Progenitor cell of endocrine pancreas (in vitro differentiated cells): Measurements from ENCODE around the gene SWI5. TPM values are rescaled to one million over a fixed set of nuclear protein-coding genes. Genes with fewer than 3 reads are reported as not detected.

Source experiments
- DNase-seq: peaks from one replicate; pipeline ENCODE4 v3.0.0; 2021; ENCODE audit warnings: low spot score; ENCODE audit not compliant: unreplicated experiment
- H3K27ac Mint-ChIP-seq: 2 replicates; pipeline ENCODE4 v1.8.0; 2021; ENCODE audit warnings: mild to moderate bottlenecking, moderate library complexity, mixed read lengths
- H3K27me3 Mint-ChIP-seq: 2 replicates; pipeline ENCODE4 v1.8.0; 2021; ENCODE audit warnings: mixed read lengths
- H3K36me3 Mint-ChIP-seq: 2 replicates; pipeline ENCODE4 v1.8.0; 2022; ENCODE audit warnings: mixed read lengths; ENCODE audit not compliant: insufficient read depth
- H3K4me1 Mint-ChIP-seq: 2 replicates; pipeline ENCODE4 v1.8.0; 2021; ENCODE audit warnings: low read depth, mixed read lengths
- H3K4me3 Mint-ChIP-seq: 2 replicates; pipeline ENCODE4 v1.8.0; 2021; ENCODE audit warnings: low read depth, mild to moderate bottlenecking, moderate library complexity, mixed read lengths
- H3K9me3 Mint-ChIP-seq: 2 replicates; pipeline ENCODE4 v1.8.0; 2021; ENCODE audit warnings: low read depth, mixed read lengths
- total RNA-seq: library from RNA; stranded (reverse); gene quantifications from 2 replicates; pipeline ENCODE4 v1.2.1, GENCODE V29; 2021
- TF ChIP-seq, protein P1 (sequence below): fragments of 200-600 bp; sonication (generic); IDR thresholded peaks from one replicate; pipeline ENCODE4 v1.5.0; 2021; ENCODE audit warnings: antibody characterized with exemption, mild to moderate bottlenecking; ENCODE audit not compliant: unreplicated experiment

The SWI5 gene
- total RNA-seq, 1 donor from 2014 or later = 18.8 TPM

DNA sequence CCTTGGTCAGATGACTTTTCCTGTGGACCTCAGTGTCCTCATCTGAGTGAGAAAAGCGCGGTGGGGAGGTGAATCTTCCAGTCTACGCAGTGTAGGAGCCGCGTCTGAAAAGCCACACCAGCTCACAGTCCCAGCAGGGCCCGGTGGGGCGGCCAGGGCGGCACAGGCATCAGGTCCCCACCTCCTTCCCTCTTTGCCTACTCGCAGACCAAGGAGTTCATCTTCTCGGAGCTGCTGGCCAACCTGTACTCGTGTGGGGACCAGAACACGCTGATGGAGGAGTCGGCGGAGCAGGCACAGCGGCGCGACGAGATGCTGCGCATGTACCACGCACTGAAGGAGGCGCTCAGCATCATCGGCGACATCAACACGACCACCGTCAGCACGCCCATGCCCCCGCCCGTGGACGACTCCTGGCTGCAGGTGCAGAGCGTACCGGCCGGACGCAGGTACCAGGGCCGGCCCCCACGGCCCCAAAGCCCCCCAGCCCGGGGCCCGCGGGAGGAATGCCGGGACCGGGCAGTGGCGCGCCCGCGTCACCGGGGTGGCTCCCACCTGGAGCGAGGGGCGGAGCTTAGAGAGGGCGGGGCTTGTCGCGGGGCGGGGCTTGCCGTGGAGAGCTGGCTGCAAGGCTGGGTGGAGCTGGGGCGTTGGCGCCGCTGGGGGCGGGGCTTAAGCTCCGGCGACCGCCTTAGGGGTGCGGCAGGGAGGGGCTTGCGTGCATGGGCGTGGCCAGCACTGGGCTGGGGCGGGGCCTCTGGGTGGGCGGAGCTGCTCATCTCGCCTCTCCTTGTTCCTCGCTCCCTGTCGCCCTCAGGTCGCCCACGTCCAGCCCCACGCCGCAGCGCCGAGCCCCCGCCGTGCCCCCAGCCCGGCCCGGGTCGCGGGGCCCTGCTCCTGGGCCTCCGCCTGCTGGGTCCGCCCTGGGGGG lies 25.9 kb upstream of the SWI5 start:
- H3K4me1 Mint-ChIP-seq = peaks cover 5% of the 10 kb centered on the region
- TF ChIP-seq, protein P1, sequence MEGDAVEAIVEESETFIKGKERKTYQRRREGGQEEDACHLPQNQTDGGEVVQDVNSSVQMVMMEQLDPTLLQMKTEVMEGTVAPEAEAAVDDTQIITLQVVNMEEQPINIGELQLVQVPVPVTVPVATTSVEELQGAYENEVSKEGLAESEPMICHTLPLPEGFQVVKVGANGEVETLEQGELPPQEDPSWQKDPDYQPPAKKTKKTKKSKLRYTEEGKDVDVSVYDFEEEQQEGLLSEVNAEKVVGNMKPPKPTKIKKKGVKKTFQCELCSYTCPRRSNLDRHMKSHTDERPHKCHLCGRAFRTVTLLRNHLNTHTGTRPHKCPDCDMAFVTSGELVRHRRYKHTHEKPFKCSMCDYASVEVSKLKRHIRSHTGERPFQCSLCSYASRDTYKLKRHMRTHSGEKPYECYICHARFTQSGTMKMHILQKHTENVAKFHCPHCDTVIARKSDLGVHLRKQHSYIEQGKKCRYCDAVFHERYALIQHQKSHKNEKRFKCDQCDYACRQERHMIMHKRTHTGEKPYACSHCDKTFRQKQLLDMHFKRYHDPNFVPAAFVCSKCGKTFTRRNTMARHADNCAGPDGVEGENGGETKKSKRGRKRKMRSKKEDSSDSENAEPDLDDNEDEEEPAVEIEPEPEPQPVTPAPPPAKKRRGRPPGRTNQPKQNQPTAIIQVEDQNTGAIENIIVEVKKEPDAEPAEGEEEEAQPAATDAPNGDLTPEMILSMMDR = no peak
- H3K36me3 Mint-ChIP-seq = peaks cover 3% of the 10 kb centered on the region
- DNase-seq = peak; percentile 92
- H3K9me3 Mint-ChIP-seq = no peaks in the 10 kb centered on the region
- H3K27ac Mint-ChIP-seq = peak overlapping the region; percentile 56
- H3K4me3 Mint-ChIP-seq = peak overlapping the region; percentile 65
- peaks cover 40% of the 10 kb centered on the region for H3K27me3 Mint-ChIP-seq

- peaks cover 2% of the 10 kb centered on the region for H3K4me1 Mint-ChIP-seq
- DNase-seq = no peak
- no peaks in the 10 kb centered on the region for H3K9me3 Mint-ChIP-seq
- TF ChIP-seq, protein P1 = no peak
- peak overlapping the region; percentile 59 for H3K4me3 Mint-ChIP-seq
- peaks cover 36% of the 10 kb centered on the region for H3K27me3 Mint-ChIP-seq
- no peak overlapping the region for H3K27ac Mint-ChIP-seq
- H3K36me3 Mint-ChIP-seq = peaks cover 3% of the 10 kb centered on the region
Measured at GRCh38 chr9:128250839-128251731, 25.0 kb upstream of the SWI5 start.

DNA sequence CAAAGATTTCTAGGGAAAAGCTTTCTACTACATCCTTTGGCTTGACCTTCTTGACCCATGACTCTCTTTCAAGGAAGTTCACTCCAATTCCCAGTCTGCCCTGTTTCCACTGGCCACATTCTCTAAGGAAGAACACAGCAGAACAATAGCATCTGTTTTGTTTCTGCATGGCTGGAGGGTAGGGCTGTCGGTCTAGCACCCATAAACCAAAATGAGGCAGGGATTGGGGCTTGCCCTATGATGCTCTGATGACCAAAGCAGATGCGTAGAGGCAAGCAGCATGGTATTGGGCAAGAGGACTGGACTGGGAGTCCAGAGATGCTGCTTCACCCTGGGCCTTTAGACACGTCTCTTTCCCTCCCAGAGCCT lies 24.4 kb upstream of the SWI5 start:
- Mint-ChIP-seq H3K36me3 (peaks cover 3% of the 10 kb centered on the region), H3K27me3 (peaks cover 36% of the 10 kb centered on the region), H3K9me3 (no peaks in the 10 kb centered on the region), H3K4me3 (no peak overlapping the region), H3K4me1 (peaks cover 2% of the 10 kb centered on the region), H3K27ac (no peak overlapping the region)
- DNase-seq = no peak
- TF ChIP-seq, protein P1 = no peak

DNA sequence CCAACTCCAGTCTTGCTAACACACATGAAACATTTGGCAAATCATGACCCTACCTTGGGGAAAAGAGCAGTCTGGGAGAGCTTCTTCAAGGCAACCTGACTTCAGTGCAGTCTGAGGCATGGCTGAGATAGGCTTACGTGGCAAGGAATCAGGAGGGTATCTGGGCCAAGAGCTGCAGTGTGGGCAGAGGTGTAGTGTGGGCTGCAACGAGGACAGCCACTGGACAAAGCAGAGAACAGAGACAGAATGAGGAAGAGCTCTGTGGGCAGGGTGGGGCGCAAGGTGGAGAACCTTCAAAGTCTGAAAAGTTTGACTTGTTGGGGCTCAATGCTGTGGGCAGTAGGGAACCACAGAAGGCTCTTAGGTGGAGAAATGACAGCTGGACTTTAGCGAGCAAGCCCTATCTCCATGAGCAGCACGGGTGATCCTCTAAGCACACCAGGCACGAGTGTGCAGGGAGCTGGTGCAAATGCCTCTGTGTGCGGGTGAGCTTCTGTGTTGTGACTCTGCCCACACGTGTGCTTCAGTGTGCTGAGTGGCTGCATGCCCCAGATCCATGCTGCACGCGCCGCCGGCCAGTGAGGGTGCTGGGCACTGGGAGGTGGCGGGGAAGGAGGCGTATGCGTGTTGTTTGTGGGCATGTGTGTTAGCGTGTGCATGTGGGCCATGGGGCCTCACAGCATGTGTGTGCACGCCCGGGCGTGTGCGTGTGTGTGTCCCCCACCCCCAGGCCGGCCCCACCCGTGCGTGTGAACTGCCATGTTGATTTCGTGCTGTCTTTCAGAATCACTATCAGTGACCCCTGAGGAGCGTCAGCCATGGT lies 23.5 kb upstream of the SWI5 start:
- peaks cover 4% of the 10 kb centered on the region for H3K36me3 Mint-ChIP-seq
- peaks cover 36% of the 10 kb centered on the region for H3K27me3 Mint-ChIP-seq
- DNase-seq = no peak
- H3K4me3 Mint-ChIP-seq = no peak overlapping the region
- no peaks in the 10 kb centered on the region for H3K9me3 Mint-ChIP-seq
- no peak overlapping the region for H3K27ac Mint-ChIP-seq
- H3K4me1 Mint-ChIP-seq = peaks cover 2% of the 10 kb centered on the region
- TF ChIP-seq, protein P1 = no peak
